ENCODE results near the gene RESF1. TPM values are rescaled to one million over a fixed set of nuclear protein-coding genes. Genes with fewer than 3 reads are reported as not detected.

The RESF1 gene
- polyA plus RNA-seq, 3 donors = 26.8 to 82.9 (median 32.7) TPM

DNA sequence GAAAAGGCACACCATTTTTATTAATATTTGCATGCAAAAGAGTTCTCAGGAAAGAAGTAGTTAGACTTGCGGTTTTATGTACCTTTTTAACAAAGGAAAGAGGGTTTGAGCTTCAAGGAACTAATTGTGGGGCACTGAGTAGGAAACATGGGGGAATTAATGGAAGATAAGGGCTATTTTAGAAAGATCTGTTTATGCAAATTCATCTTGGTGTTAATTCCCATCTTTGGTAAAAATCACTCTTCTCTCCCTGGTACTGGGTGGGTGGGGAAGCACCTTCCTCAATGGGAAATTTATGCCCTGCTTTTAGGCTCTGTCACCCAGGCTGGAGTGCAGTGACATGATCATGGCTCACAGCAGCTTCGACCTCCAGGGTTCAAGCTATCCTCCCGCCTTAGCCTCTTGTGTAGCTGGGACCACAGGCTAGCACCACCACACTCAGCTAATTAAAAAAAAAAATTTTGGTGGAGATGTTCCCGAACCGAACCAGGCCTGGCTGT lies 30.1 kb upstream of the RESF1 start:
- Histone ChIP-seq H3K9ac (ENCODE audit: insufficient read depth, low read length, poor library complexity, severe bottlenecking) (no peak overlapping the region), H3K4me1 (ENCODE audit: control insufficient read depth in 1 of 2, insufficient read depth in 2 of 2, low read length in 2 of 2) (no peaks in the 10 kb centered on the region), H3K4me2 (replicated peaks; ENCODE audit: extremely low read depth, low read length, poor library complexity, severe bottlenecking) (no peak overlapping the region), H3K9me3 (replicated peaks in 1 of 2; ENCODE audit: control insufficient read depth in 1 of 2, insufficient read depth in 1 of 2, low read length in 2 of 2) (peaks cover 51 to 64% of the 10 kb centered on the region in 2 donors), H3K27ac (ENCODE audit: low read depth in 1 of 2, low read length in 2 of 2) (no peak overlapping the region), H3K4me3 (replicated peaks in 1 of 3; ENCODE audit: low read depth in 2 of 3, low read length in 3 of 3) (no peak overlapping the region), H3K79me2 (ENCODE audit: insufficient read depth, low read length) (no peaks in the 10 kb centered on the region), H4K20me1 (ENCODE audit: insufficient read depth, low read length) (no peaks in the 10 kb centered on the region), H3K36me3 (replicated peaks in 1 of 2; ENCODE audit: control insufficient read depth in 1 of 2, insufficient read depth in 2 of 2, low read length in 2 of 2) (no peaks in the 10 kb centered on the region), H2AFZ (ENCODE audit: insufficient read depth, low read depth, low read length, poor library complexity, severe bottlenecking) (no peak overlapping the region), H3K27me3 (ENCODE audit: control insufficient read depth in 2 of 2, insufficient read depth in 2 of 2, low read length in 2 of 2) (no peaks in the 10 kb centered on the region)
- H3K4me1 Mint-ChIP-seq = no peaks in the 10 kb centered on the region
- no peaks in the 10 kb centered on the region for H3K36me3 Mint-ChIP-seq
- WGBS (ENCODE audit: insufficient coverage) = no CpG with 5 or more reads among the region's 5 CpGs
- intact Hi-C loops (cut with micrococcal nuclease) = no loop called here
- peaks cover 25 to 78% (median 68%) of the 10 kb centered on the region in 7 donors for H3K9me3 Mint-ChIP-seq
- no peak overlapping the region for H3K4me3 Mint-ChIP-seq
- no peak for DNase-seq
- peaks cover 0 to 2% (median 0%) of the 10 kb centered on the region in 3 donors for H3K27me3 Mint-ChIP-seq (ENCODE audit: low read depth in 3 of 3)
- TF ChIP-seq, protein P1, sequence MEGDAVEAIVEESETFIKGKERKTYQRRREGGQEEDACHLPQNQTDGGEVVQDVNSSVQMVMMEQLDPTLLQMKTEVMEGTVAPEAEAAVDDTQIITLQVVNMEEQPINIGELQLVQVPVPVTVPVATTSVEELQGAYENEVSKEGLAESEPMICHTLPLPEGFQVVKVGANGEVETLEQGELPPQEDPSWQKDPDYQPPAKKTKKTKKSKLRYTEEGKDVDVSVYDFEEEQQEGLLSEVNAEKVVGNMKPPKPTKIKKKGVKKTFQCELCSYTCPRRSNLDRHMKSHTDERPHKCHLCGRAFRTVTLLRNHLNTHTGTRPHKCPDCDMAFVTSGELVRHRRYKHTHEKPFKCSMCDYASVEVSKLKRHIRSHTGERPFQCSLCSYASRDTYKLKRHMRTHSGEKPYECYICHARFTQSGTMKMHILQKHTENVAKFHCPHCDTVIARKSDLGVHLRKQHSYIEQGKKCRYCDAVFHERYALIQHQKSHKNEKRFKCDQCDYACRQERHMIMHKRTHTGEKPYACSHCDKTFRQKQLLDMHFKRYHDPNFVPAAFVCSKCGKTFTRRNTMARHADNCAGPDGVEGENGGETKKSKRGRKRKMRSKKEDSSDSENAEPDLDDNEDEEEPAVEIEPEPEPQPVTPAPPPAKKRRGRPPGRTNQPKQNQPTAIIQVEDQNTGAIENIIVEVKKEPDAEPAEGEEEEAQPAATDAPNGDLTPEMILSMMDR (IDR thresholded peaks at IDR 0.05) = no peak
- H3K27ac Mint-ChIP-seq = no peak overlapping the region

DNA sequence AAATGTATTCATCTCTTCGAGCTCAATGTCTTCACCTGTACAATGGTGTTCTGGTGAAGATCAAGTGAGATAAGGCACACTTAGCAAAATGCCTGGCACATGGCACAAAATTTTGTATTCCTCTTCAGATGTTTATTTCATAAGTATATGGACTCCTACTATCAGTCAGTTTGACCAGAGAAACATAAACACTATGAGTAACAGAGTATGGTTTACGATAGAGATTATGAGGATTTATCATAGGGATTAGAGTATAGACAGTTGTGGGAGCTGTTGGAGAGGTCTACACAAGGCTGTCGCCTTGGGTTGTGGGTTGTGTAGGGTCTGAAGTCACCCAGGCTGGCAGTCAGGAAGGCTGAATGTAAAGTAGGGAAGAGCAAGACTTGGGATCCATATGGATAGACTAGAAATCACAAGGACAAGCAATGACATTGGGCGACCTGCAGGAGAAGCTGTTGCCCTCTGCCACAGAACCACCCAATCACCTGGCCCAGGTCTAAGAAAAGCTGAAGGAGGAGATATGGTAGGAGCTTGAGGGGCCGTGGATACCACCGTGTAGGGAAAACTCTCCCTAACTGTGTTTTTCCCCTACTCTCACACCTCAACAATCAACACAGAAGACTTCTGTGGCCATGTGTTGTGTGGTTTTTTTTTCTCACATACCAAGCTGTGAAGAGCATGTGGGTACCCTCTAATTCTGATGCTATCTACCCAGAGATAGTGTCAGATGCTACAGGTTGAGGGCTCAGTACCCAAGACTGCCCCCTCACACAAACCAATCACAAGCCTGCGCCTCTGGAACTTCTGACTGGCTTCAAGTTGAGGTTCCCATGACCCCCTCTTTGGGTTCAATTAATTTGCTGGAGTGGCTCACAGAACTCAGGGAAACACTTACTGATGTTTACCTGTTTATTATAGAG lies 27.2 kb upstream of the RESF1 start:
- peaks cover 42 to 62% of the 10 kb centered on the region in 2 donors for H3K9me3 ChIP-seq (replicated peaks in 1 of 2; ENCODE audit: control insufficient read depth in 1 of 2, insufficient read depth in 1 of 2, low read length in 2 of 2)
- H3K4me2 ChIP-seq (replicated peaks; ENCODE audit: extremely low read depth, low read length, poor library complexity, severe bottlenecking) = no peak overlapping the region
- H3K9ac ChIP-seq (ENCODE audit: insufficient read depth, low read length, poor library complexity, severe bottlenecking) = no peak overlapping the region
- no peak for DNase-seq
- no peaks in the 10 kb centered on the region for H3K79me2 ChIP-seq (ENCODE audit: insufficient read depth, low read length)
- no peak overlapping the region for H3K4me3 ChIP-seq (replicated peaks in 1 of 3; ENCODE audit: low read depth in 2 of 3, low read length in 3 of 3)
- no peaks in the 10 kb centered on the region for H4K20me1 ChIP-seq (ENCODE audit: insufficient read depth, low read length)
- intact Hi-C loops (cut with micrococcal nuclease) = no loop called here
- Mint-ChIP-seq H3K36me3 (no peaks in the 10 kb centered on the region), H3K27ac (peak overlapping the region in 1 of 7 donors; percentile 28), H3K4me3 (peak overlapping the region in 1 of 2 donors; percentile 33), H3K9me3 (peaks cover 35 to 73% (median 67%) of the 10 kb centered on the region in 7 donors), H3K27me3 (ENCODE audit: low read depth in 3 of 3) (peaks cover 0 to 2% (median 0%) of the 10 kb centered on the region in 3 donors), H3K4me1 (no peaks in the 10 kb centered on the region)
- H3K36me3 ChIP-seq (replicated peaks in 1 of 2; ENCODE audit: control insufficient read depth in 1 of 2, insufficient read depth in 2 of 2, low read length in 2 of 2) = no peaks in the 10 kb centered on the region
- TF ChIP-seq, protein P1 (IDR thresholded peaks at IDR 0.05) = no peak
- no peak overlapping the region for H3K27ac ChIP-seq (ENCODE audit: low read depth in 1 of 2, low read length in 2 of 2)
- no peaks in the 10 kb centered on the region for H3K4me1 ChIP-seq (ENCODE audit: control insufficient read depth in 1 of 2, insufficient read depth in 2 of 2, low read length in 2 of 2)
- H2AFZ ChIP-seq (ENCODE audit: insufficient read depth, low read depth, low read length, poor library complexity, severe bottlenecking) = no peak overlapping the region
- H3K27me3 ChIP-seq (ENCODE audit: control insufficient read depth in 2 of 2, insufficient read depth in 2 of 2, low read length in 2 of 2) = no peaks in the 10 kb centered on the region
- 100% methylated on average over 2 of the region's 7 CpGs for WGBS (ENCODE audit: insufficient coverage)
